HG02798 (cell line): ENCODE data around the gene SPG11.
A peak's percentile ranks its signal among the peaks of the same experiment; 100 is the strongest.
"Not testable (repeated sequence)": the region's sequence is repeated elsewhere in the genome, so short reads cannot be mapped to it uniquely, and the experiment has no call there.

Source experiments
- ATAC-seq: cut with Tn5 transposase; IDR thresholded peaks from one replicate; pipeline ENCODE4 v1.9.1; 2021; ENCODE audit warnings: mild to moderate bottlenecking; ENCODE audit not compliant: unreplicated experiment, poor library complexity

Gene SPG11, protein sequence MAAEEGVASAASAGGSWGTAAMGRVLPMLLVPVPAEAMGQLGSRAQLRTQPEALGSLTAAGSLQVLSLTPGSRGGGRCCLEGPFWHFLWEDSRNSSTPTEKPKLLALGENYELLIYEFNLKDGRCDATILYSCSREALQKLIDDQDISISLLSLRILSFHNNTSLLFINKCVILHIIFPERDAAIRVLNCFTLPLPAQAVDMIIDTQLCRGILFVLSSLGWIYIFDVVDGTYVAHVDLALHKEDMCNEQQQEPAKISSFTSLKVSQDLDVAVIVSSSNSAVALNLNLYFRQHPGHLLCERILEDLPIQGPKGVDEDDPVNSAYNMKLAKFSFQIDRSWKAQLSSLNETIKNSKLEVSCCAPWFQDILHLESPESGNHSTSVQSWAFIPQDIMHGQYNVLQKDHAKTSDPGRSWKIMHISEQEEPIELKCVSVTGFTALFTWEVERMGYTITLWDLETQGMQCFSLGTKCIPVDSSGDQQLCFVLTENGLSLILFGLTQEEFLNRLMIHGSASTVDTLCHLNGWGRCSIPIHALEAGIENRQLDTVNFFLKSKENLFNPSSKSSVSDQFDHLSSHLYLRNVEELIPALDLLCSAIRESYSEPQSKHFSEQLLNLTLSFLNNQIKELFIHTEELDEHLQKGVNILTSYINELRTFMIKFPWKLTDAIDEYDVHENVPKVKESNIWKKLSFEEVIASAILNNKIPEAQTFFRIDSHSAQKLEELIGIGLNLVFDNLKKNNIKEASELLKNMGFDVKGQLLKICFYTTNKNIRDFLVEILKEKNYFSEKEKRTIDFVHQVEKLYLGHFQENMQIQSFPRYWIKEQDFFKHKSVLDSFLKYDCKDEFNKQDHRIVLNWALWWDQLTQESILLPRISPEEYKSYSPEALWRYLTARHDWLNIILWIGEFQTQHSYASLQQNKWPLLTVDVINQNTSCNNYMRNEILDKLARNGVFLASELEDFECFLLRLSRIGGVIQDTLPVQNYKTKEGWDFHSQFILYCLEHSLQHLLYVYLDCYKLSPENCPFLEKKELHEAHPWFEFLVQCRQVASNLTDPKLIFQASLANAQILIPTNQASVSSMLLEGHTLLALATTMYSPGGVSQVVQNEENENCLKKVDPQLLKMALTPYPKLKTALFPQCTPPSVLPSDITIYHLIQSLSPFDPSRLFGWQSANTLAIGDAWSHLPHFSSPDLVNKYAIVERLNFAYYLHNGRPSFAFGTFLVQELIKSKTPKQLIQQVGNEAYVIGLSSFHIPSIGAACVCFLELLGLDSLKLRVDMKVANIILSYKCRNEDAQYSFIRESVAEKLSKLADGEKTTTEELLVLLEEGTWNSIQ (N-terminal part only)

DNA sequence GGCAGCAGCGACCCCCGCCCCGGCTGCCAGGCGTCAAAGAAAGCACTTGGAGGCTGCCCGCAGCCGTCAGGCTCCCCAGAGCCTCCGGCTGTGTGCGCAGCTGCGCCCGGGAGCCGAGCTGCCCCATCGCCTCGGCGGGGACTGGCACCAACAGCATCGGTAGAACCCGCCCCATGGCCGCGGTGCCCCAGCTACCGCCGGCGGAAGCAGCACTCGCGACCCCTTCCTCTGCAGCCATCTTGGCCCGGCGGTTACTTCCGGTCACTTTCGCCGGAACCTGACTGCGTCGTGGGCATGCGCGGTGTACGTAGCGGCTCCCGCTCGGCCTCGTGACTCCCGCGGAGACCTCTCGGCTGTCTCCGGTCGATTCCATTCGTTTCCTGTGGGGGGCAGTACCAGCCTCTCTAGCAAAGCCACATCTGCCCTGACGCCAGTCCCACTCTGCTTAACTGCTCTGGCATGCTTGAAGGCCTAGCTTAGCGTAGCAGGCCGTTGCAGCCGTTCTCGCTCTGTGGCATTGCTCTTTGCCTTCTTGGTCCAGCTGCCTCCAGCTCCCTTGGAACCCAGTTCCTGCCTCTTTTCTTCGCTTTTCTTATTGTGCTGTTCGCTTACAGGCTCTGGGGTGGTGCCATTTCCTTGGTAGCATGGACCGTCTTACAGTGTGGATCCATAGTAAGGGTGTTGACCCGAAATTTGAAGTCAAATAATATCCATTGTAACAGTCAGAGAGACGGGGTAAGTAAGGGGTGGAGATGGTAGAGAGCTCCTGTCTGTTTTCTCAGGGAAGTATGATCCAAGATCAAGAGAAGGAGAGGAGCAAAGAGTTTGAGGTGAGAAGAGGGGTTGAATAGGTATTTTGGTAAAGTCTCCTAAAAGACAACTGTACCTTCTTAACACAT, at the start of gene SPG11:
TSS of gene SPG11 (minus strand) at position 253 of the 899 bp plus-strand sequence. CDS start at position 238, 15 bp downstream.
- peak; percentile 85 for ATAC-seq

DNA sequence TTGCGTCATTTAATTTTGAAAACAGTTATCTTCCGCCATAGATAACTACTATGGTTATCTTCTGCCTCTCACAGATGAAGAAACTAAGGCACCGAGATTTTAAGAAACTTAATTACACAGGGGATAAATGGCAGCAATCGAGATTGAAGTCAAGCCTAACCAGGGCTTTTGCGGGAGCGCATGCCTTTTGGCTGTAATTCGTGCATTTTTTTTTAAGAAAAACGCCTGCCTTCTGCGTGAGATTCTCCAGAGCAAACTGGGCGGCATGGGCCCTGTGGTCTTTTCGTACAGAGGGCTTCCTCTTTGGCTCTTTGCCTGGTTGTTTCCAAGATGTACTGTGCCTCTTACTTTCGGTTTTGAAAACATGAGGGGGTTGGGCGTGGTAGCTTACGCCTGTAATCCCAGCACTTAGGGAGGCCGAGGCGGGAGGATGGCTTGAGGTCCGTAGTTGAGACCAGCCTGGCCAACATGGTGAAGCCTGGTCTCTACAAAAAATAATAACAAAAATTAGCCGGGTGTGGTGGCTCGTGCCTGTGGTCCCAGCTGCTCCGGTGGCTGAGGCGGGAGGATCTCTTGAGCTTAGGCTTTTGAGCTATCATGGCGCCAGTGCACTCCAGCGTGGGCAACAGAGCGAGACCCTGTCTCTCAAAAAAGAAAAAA, 49.0 kb upstream of the SPG11 start:
- no peak for ATAC-seq

DNA sequence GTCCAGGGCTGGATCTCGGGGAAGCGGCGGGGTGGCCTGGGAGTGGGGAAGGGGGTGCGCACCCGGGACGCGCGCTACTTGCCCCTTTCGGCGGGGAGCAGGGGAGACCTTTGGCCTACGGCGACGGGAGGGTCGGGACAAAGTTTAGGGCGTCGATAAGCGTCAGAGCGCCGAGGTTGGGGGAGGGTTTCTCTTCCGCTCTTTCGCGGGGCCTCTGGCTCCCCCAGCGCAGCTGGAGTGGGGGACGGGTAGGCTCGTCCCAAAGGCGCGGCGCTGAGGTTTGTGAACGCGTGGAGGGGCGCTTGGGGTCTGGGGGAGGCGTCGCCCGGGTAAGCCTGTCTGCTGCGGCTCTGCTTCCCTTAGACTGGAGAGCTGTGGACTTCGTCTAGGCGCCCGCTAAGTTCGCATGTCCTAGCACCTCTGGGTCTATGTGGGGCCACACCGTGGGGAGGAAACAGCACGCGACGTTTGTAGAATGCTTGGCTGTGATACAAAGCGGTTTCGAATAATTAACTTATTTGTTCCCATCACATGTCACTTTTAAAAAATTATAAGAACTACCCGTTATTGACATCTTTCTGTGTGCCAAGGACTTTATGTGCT, 48.4 kb upstream of the SPG11 start:
- peak; percentile 27 for ATAC-seq

DNA sequence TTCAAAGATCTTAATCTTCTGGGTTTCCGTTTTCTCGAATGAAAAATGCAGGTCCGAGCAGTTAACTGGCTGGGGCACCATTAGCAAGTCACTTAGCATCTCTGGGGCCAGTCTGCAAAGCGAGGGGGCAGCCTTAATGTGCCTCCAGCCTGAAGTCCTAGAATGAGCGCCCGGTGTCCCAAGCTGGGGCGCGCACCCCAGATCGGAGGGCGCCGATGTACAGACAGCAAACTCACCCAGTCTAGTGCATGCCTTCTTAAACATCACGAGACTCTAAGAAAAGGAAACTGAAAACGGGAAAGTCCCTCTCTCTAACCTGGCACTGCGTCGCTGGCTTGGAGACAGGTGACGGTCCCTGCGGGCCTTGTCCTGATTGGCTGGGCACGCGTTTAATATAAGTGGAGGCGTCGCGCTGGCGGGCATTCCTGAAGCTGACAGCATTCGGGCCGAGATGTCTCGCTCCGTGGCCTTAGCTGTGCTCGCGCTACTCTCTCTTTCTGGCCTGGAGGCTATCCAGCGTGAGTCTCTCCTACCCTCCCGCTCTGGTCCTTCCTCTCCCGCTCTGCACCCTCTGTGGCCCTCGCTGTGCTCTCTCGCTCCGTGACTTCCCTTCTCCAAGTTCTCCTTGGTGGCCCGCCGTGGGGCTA, 47.8 kb upstream of the SPG11 start, which contains the start of the genes B2M and PATL2:
TSS of gene B2M (plus strand) at position 422 of the 647 bp plus-strand sequence. CDS start at position 452, 30 bp downstream.
TSS of gene PATL2 (minus strand) at position 228 of the 647 bp plus-strand sequence. CDS start 34,833 bp downstream, outside the sequence.
- peak; percentile 85 for ATAC-seq

DNA sequence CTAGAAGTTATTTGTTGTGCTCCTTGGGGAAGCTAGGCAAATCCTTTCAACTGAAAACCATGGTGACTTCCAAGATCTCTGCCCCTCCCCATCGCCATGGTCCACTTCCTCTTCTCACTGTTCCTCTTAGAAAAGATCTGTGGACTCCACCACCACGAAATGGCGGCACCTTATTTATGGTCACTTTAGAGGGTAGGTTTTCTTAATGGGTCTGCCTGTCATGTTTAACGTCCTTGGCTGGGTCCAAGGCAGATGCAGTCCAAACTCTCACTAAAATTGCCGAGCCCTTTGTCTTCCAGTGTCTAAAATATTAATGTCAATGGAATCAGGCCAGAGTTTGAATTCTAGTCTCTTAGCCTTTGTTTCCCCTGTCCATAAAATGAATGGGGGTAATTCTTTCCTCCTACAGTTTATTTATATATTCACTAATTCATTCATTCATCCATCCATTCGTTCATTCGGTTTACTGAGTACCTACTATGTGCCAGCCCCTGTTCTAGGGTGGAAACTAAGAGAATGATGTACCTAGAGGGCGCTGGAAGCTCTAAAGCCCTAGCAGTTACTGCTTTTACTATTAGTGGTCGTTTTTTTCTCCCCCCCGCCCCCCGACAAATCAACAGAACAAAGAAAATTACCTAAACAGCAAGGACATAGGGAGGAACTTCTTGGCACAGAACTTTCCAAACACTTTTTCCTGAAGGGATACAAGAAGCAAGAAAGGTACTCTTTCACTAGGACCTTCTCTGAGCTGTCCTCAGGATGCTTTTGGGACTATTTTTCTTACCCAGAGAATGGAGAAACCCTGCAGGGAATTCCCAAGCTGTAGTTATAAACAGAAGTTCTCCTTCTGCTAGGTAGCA, 47.0 kb upstream of the SPG11 start:
- ATAC-seq, result no peak

DNA sequence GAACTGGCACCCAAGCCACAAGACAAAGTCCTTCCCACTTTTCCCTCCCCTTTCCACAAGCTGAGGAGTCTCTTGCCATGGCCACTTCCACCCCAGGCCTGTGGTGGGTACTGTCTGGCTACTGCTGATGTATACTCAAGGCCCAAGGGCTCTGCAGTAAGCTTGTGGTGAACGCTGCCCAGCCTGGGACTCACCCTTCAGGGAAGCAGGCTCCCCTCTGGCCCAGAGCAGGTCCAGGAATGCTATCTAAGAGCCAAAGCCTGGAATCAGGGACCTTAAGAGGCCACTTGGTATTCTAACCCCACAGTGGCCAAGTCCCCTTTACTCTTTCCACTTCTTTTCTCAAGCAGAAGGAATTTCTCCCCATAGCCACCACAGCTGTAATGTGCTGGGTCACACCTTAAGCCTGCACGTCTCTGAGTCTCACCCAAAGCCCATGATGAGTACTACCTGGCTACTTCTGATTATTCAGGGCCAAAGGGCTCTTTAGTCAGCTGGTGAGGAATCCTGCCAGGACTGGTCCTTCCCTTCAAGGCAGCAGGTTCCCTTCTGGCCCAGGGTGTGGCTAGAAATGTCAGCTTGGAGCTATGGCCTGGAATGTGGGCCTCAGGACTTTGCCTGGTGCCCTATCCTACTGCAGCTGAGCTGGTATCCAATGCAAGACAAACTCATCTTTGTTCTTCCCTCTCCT, 43.6 kb upstream of the SPG11 start:
- no peak for ATAC-seq

DNA sequence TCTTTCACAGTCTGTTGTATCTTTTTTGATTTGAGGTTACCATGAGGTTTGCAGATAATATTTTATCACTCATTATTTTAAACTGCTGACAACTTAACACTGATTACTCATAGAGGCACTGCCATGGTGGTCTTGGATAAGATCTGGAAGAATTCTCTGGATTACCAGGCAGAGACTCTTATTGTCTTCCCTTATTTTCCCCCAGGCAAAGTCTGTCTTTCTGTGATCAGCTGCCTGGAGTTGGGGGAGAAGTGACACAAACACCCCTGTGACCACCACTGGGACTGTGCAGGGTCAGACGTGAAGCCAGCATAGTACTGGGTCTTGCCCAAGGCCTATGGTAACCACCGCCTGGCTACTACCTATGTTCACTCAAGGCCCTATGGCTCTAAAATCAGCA, 42.9 kb upstream of the SPG11 start:
- no peak for ATAC-seq

DNA sequence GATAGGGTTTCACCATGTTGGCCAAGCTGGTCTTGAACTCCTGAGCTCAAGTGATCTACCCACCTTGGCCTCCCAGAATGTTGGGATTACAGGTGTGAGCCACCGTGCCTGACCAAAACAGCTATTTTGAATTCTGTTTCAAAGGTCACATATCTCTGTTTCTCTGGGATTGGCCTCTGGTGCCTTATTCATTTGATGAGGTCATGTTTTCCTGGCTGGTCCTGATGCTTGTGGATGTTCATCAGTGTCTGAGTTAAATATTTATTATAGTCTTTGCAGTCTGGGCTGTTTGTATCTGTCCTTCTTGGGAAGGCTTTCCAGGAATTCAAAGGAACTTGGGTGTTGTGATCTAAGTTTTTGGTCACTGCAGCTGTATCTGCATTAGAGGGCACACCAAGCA, 42.5 kb upstream of the SPG11 start:
- no peak for ATAC-seq

DNA sequence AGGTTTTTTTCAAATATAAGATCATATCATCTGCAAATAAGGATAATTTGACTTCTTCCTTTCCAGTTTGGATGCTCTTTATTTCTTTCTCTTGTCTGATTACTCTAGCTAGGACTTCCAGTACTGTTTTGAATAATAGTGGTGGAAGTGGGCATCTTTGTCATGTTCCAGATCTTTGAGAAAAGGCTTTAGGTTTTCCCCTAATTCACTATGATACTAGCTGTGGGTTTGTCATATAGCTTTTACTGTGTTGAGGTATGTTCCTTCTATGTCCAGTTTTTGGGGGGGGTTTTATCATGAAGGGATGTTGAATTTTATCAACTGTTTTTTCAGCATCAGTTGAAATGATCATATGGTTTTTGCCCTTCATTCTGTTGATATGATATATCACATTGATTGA, 37.2 kb upstream of the SPG11 start:
- not testable (repeated sequence) for ATAC-seq

DNA sequence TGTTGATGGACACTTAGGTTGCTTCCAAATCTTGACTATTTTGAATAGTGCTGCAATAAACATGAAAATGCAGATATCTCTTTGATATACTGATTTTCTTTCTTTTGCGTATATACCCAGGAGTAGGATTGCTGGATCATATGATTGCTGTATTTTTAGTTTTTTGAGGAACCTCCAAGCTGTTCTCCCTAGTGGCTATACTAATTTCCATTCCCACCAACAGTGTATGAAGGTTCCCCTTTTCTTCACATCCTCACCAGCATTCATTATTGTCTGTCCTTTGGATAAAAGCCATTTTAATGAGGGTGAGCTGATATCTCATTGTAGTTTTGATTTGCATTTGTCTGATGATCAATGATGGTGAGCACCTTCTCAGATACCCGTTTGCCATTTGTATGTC, 35.2 kb upstream of the SPG11 start:
- ATAC-seq, result no peak

DNA sequence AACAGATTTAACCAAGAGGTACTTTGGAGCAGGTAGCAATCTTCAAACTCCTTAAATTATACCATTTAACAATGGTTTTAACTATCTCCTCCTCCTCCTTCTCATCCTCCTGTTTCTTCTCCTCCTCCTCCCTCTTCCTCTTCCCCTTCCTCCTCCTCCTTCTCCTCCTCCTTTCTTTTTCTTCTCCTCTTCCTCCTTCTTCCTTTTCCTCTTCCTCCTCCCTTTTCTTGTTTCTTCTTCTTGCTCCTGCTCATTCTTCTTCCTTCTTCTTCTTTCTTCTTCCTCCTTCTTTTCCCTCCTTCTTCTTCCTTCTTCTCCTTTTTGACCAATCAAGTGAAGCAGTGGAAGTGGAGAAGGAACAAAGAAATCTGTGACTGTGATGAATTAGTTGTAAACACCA, 33.6 kb upstream of the SPG11 start:
- ATAC-seq, result no peak

DNA sequence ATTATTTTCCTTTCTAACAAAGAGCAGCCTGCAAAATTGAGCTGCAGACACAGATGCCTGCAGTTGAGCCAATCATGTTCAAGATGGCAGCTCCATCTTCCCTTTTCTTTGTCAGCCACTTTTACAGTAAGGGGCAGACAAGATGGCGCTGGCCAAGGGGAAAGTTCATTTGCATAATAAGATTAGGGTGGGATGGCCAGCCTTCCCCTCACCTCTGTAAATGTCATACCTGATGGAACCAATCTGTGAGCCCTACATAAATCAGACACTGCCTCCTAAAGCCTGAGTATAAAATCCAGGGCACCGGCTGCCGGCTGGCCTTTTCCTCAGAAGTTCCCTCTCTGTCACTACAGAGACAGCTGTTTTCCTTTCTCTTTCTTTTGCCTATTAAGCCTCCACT, 31.8 kb upstream of the SPG11 start:
- ATAC-seq, result no peak

DNA sequence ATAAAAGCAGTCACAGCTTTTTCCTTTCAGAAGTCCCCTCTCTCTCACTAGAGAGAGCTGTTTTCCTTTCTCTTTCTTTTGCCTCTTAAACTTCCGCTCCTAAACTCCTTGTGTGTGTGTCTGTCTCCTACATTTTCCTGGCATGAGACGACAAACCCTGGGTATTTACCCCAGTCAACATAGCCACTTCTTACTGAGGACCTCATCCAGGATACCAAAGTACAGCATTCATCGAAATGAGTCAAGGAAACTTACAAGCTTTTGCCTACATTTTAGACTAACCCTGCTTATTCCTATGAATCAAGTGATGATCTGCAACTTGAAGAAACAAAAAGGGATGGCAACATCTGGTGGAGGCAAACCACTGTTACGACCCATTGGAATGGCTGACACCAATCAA, 31.0 kb upstream of the SPG11 start:
- no peak for ATAC-seq

DNA sequence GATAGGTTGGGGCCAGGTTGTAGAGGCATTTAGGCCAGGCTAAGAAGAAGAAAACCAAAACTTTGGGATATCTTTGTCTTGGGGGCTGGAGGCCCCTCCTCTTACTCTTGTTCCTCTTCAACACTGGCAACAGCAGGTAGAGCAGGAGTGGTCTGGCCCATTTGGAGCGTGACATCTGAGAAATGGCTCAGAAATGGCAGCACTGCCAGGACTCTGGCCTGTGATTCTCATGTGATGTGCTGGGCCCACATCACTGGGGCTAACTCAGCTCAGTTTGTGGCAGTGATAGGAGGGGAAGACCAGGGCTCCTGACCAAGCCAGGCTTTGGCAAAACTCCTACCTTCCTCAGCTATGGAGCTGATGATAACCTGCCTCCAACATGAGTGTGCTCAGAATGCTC, 29.2 kb upstream of the SPG11 start:
- ATAC-seq, result no peak

DNA sequence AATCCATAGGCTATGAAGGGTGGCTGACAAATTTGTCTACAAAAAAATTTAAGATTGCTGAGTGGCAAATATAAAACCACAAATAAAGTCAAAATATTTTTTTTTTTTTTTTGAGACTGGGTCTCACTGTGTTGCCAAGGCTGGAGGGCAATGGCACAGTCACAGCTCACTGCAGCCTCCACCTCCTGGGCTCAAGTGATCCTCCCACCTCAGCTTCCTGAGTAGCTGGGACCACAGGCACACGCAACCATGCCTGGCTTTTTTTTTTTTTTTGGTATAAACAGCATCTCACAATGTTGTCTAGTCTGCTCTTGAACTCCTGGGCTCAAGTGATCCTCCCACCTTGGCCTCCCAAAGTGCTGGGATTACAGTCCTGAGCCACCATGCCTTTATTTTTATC, 26.8 kb upstream of the SPG11 start:
- not testable (repeated sequence) for ATAC-seq

DNA sequence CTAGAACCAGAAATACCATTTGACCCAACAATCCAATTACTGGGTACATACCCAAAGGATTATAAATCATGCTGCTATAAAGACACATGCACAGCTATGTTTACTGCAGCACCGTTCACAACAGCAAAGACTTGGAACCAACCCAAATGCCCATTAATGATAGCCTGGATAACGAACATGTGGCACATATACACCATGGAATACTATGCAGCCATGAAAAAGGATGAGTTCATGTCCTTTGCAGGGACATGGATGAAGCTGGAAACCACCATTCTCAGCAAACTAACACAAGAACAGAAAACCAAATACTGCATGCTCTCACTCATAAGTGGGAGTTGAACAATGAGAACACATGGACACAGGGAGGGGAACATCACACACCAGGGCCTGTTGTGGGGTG, 25.9 kb upstream of the SPG11 start:
- not testable (repeated sequence) for ATAC-seq
